HEK293 (cell line): ENCODE results near the gene MGAM2.

Experiments used
- KLF10 ChIP-seq: fragments of 450-650 bp; IDR thresholded peaks from 2 replicates; pipeline ENCODE4 v1.5.1; 2018; ENCODE audit warnings: missing biosample characterization, mild to moderate bottlenecking, missing genetic modification characterization
- SP2 ChIP-seq: fragments of 450-650 bp; formaldehyde crosslinking; IDR thresholded peaks from 2 replicates; pipeline ENCODE4 v1.5.1; 2016; ENCODE audit warnings: missing biosample characterization, missing genetic modification characterization
- ZBTB17 ChIP-seq: fragments of 450-650 bp; formaldehyde crosslinking; IDR thresholded peaks from 2 replicates; pipeline ENCODE4 v1.5.1; 2016; ENCODE audit warnings: missing biosample characterization, missing genetic modification characterization
- ZNF274 ChIP-seq, 2 experiments: fragments of 200-500 bp in 1 of 2; fragments of 450-650 bp in 1 of 2; sonication (Bioruptor generic) in 1 of 2; formaldehyde crosslinking in 1 of 2; IDR thresholded peaks; 2 replicates each; pipeline versions ENCODE4 v1.5.1 to v1.6.1; 2014 to 2016; ENCODE audit warnings: borderline replicate concordance in 1 of 2, inconsistent platforms in 1 of 2, low read length in 1 of 2, missing biosample characterization in 1 of 2, missing genetic modification characterization in 1 of 2
- ZNF670 ChIP-seq: fragments of 450-650 bp; formaldehyde crosslinking; IDR thresholded peaks from 2 replicates; pipeline ENCODE4 v1.5.1; 2016; ENCODE audit warnings: missing biosample characterization, missing genetic modification characterization, low read depth
- TF ChIP-seq, protein P1 (sequence below): fragments of 450-650 bp; formaldehyde crosslinking; IDR thresholded peaks from 2 replicates; pipeline ENCODE4 v1.5.1; 2016; ENCODE audit warnings: missing biosample characterization, missing genetic modification characterization, low read depth
- TF ChIP-seq, protein P2 (sequence below): fragments of 450-650 bp; formaldehyde crosslinking; IDR thresholded peaks from 2 replicates; pipeline ENCODE4 v1.5.1; 2016; ENCODE audit warnings: missing biosample characterization, missing genetic modification characterization
- TF ChIP-seq, protein P3 (sequence below): fragments of 450-650 bp; formaldehyde crosslinking; IDR thresholded peaks from 2 replicates; pipeline ENCODE4 v1.5.1; 2016; ENCODE audit warnings: missing biosample characterization, missing genetic modification characterization

DNA sequence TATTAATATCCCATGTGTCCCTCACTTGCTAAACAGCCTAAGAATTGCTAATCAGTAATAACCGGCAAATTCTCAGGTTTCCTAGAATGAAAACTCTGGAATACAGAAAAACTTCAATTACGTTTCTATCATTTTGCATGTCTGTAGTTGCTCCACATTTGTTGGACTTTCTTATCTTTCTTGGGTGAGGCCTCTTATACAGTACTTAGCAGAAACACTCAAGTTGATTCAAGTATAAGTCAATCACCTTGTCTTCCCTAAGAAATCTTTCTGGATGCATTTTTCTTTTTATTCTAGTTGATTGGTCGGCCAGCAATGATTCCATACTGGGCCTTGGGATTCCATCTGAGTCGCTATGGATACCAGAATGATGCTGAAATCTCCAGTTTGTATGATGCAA is 61.4 kb downstream of the MGAM2 start:
- TF ChIP-seq KLF10 (tag by site-specific recombination) (no peak), ZNF274 (IDR thresholded peaks at IDR 0.05; ENCODE audit: low read length) (no peak), ZNF274 (tag by site-specific recombination; IDR thresholded peaks at IDR 0.05; ENCODE audit: borderline replicate concordance) (no peak), ZBTB17 (no peak), SP2 (tag by site-specific recombination) (no peak), ZNF670 (tag by site-specific recombination) (no peak)
- TF ChIP-seq, protein P1, sequence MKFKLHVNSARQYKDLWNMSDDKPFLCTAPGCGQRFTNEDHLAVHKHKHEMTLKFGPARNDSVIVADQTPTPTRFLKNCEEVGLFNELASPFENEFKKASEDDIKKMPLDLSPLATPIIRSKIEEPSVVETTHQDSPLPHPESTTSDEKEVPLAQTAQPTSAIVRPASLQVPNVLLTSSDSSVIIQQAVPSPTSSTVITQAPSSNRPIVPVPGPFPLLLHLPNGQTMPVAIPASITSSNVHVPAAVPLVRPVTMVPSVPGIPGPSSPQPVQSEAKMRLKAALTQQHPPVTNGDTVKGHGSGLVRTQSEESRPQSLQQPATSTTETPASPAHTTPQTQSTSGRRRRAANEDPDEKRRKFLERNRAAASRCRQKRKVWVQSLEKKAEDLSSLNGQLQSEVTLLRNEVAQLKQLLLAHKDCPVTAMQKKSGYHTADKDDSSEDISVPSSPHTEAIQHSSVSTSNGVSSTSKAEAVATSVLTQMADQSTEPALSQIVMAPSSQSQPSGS (tag by site-specific recombination): no peak
- TF ChIP-seq, protein P2, sequence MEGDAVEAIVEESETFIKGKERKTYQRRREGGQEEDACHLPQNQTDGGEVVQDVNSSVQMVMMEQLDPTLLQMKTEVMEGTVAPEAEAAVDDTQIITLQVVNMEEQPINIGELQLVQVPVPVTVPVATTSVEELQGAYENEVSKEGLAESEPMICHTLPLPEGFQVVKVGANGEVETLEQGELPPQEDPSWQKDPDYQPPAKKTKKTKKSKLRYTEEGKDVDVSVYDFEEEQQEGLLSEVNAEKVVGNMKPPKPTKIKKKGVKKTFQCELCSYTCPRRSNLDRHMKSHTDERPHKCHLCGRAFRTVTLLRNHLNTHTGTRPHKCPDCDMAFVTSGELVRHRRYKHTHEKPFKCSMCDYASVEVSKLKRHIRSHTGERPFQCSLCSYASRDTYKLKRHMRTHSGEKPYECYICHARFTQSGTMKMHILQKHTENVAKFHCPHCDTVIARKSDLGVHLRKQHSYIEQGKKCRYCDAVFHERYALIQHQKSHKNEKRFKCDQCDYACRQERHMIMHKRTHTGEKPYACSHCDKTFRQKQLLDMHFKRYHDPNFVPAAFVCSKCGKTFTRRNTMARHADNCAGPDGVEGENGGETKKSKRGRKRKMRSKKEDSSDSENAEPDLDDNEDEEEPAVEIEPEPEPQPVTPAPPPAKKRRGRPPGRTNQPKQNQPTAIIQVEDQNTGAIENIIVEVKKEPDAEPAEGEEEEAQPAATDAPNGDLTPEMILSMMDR: no peak
- TF ChIP-seq, protein P3, sequence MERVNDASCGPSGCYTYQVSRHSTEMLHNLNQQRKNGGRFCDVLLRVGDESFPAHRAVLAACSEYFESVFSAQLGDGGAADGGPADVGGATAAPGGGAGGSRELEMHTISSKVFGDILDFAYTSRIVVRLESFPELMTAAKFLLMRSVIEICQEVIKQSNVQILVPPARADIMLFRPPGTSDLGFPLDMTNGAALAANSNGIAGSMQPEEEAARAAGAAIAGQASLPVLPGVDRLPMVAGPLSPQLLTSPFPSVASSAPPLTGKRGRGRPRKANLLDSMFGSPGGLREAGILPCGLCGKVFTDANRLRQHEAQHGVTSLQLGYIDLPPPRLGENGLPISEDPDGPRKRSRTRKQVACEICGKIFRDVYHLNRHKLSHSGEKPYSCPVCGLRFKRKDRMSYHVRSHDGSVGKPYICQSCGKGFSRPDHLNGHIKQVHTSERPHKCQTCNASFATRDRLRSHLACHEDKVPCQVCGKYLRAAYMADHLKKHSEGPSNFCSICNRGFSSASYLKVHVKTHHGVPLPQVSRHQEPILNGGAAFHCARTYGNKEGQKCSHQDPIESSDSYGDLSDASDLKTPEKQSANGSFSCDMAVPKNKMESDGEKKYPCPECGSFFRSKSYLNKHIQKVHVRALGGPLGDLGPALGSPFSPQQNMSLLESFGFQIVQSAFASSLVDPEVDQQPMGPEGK: no peak
